ENCODE measurements around the gene TAF11.
"Not testable (repeated sequence)": the region's sequence is repeated elsewhere in the genome, so short reads cannot be mapped to it uniquely, and the experiment has no call there.

The TAF11 gene

GRCh38 chr6:34864007-34864406, 23.8 kb downstream of the TAF11 start:
- DNase-seq, result no peak

- DNase-seq, result no peak
Measured at GRCh38 chr6:34860776-34861175, 27.1 kb downstream of the TAF11 start.

DNA sequence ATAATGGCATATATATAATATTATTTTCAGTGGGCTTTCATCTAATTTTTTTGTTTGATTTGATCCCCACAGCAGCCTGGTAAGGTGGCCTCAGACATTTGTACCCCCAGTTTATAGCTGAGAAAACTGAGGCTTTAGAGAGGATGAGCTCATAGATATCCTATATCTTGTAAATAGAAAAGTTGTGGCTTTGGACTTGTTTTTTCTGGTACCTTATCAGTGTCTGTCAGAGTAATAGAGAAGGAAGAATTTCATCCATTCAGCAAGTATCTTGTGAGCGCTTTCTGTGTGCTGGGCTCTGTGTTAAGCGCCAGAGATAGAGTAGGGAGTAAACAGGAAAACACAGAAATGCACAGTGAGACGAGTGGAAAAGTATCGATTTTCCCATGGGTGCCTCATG, 27.9 kb downstream of the TAF11 start:
- no peak for DNase-seq

DNA sequence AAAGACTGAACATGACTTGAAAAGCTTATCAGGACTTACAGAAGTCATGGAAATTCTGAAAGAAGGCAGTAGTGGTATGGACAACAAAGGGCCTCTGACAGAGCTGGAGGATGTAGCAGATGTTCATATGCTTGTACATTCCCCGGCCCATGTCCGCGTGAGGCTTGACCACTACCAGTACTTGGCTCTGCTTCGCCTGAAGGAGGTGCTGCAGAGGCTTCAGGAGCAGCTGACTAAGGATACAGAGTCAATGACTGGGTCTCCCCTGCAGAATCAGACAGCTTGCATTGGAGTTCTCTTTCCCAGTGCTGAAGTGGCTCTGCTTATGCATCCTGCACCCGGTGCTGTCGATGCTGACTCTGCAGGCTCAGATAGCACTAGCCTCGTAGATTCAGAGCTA, 29.2 kb downstream of the TAF11 start:
- no peak for DNase-seq

GRCh38 chr6:34855463-34855862, 32.4 kb downstream of the TAF11 start:
- DNase-seq, result no peak

DNA sequence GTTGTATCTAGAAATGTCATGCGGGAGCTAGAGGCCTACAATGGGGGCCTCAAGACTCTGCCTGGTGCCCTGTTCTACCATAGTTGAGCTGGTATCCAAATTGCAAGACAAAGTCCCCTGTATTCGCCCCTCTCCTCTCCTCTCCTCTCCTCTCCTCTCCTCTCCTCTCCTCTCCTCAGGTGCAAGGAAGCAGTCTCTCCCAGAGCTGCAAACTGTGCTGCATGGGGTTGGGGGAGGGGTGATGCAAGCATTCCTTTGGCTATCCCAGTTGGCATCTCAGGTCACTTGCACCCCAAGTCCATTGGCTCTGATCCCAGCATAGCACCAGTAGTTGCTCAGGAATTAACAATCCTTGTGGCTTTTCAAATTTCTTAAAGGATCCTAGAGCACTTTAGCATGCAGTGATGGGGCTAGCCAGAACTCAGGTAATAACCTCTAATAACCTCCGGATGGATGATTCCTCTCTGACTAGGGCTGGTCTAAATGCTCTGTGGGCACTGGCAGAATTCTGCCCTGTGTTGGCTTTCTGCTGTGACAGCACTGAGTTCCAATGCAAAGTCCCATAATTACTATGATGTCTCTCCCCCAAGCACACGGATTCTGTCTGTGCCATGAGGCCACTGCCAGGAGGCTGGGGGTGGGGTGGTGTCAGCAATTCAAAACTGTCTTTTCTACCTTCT, 35.3 kb downstream of the TAF11 start:
- no peak for DNase-seq

GRCh38 chr6:34851361-34851760, 36.5 kb downstream of the TAF11 start:
- no peak for DNase-seq

DNA sequence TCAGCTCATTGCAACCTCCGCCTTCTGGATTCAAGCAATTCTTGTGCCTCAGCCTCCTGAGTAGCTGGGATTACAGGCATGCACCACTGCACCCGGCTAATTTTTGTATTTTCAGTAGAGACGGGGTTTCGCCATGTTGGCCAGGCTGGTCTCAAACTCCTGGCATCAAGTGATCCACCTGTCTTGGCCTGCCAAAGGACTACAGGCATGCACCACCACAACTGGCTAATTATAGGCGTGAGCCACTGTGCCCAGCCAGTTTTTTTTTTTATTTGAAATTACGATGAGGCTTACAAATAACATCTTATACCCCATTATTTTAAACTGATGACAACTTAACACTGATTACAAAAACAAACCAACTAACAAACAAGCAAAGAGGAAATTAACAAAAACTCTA, 38.8 kb downstream of the TAF11 start:
- not testable (repeated sequence) for DNase-seq

DNA sequence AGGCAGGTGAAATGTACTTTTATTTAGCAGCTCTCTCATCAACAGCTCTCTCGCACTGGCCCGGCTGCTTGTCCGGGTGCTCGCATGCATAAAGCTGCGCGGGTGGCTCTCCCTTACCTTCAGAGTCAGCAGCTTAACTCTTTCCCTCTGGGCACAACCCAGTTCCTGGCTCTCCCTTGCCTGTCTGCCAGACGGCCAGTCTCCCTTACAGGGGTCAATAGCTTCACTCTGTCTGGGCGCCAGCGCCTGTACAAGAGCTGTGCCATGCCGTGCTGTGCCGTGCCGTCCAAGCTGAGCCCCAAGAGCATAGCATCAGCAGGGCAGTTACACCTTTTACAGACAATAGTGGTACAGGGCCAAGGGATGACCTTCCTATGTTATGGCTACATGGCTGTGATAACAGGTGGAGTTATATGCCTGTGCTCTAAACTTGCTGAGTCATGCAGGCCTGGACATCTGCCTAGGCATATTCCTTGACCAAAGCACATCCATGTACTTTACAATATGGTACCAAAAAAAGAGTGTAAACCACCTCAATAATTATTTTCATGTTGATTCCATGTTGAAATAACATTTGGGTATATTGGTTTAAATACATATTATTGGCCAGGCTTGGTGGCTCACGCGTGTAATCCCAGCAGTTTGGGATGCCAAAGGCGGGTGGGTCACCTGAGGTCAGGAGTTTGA, 48.0 kb downstream of the TAF11 start:
- no peak for DNase-seq

- no peak for DNase-seq
Measured at GRCh38 chr6:34837528-34837927, 50.3 kb downstream of the TAF11 start.

- no peak for DNase-seq
Measured at GRCh38 chr6:34836451-34836850, 51.4 kb downstream of the TAF11 start.

- no peak for DNase-seq
Measured at GRCh38 chr6:34836008-34836407, 51.8 kb downstream of the TAF11 start.

DNA sequence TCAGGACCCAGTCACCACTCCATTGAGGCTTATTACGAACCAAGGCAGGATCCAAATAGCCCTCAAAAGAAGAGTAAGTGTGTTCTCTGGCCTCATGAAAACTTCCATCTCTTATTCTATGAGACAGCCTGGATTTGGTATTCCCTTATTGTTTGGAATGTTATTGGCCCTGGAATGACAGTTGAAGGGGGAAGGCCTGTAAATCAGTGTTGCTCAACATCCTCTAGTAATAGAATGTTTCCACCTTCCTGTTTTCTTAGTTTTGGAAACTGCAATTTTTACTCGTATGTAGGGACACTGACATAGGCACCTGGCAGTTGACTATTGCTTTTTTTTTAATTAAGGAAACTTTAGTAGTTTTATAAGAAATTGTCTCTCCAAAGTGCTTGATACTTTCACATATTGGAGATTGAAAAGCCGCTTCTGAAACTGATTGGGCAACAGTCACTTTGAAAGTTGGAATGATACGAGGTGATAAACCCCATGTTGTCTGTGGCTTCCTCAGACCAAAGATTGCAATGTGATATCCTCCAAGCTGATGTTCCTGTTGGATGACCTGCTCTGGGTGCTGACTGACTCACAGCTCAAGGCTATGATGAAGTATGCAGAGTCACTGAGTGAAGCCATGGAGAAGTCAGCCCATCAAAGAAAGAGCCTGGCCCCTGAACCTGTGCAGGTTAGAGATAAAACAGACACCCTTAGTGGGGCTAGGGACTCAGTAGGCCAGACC, 52.9 kb downstream of the TAF11 start:
- no peak for DNase-seq

- no peak for DNase-seq
Measured at GRCh38 chr6:34832942-34833341, 54.9 kb downstream of the TAF11 start.

DNA sequence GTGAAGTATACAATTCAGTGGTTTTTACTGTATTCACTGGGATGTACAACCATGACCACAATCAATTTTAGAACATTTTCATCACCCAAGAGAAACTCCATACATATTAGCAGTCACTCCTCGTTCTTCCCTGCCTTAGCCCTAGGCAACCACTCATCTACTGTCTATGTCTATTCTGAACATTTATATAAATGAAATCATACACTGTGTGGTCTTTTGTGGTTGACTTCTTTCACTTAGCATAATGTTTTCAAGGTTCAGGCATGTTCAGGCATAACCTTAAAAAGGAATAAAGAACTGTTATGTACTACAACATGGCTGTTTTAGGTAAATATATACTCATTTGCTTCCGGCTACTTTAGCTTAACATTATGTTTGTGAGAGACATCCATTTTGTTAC, 58.7 kb downstream of the TAF11 start:
- no peak for DNase-seq

Data from CD4-positive, alpha-beta T cell treated with Interleukin-17A for 1 hour (primary cell).